ENCODE measurements around the gene TIGD4.

Gene TIGD4

GRCh38 chr4:152719801-152720556, 59.6 kb downstream of the TIGD4 start:
- DNase-seq (ENCODE audit: low read depth): no peak

All from stromal cell of bone marrow (primary cell).